Stimulated activated CD4-positive, alpha-beta T cell treated with anti-CD3 and anti-CD28 coated beads, TNF-alpha, amount 100 ng/mL, for 24 hours (primary cell): ENCODE results near the gene MYH3.

ENCODE experiments used
- DNase-seq, 3 experiments: peaks; one replicate each; pipeline ENCODE4 v3.0.0-alpha.2; 2020; ENCODE audit warnings: low read depth in 3 of 3

MYH3 gene

GRCh38 chr17:10614536-10615155 lies 42.5 kb downstream of the MYH3 start:
- DNase-seq = no peak

GRCh38 chr17:10613775-10614513 lies 43.2 kb downstream of the MYH3 start:
- no peak for DNase-seq

GRCh38 chr17:10612957-10613744 lies 44.0 kb downstream of the MYH3 start:
- DNase-seq = no peak

- DNase-seq = no peak
These were observed 46.2 kb downstream of the MYH3 start for GRCh38 chr17:10610884-10611283.

- no peak for DNase-seq
These were observed 48.9 kb downstream of the MYH3 start for GRCh38 chr17:10608244-10608643.

GRCh38 chr17:10606110-10606509 lies 51.0 kb downstream of the MYH3 start:
- DNase-seq = no peak

GRCh38 chr17:10605221-10605783 lies 51.8 kb downstream of the MYH3 start:
- DNase-seq = no peak

- DNase-seq = no peak
These were observed 52.6 kb downstream of the MYH3 start for GRCh38 chr17:10604521-10604920.

- no peak for DNase-seq
These were observed 53.2 kb downstream of the MYH3 start for GRCh38 chr17:10603931-10604330.

- DNase-seq = no peak
These were observed 56.5 kb downstream of the MYH3 start for GRCh38 chr17:10600571-10600970.

- no peak for DNase-seq
These were observed 58.5 kb downstream of the MYH3 start for GRCh38 chr17:10598621-10599020.

- no peak for DNase-seq
These were observed 67.5 kb downstream of the MYH3 start for GRCh38 chr17:10589553-10590145.

GRCh38 chr17:10585529-10585928 lies 71.6 kb downstream of the MYH3 start:
- no peak for DNase-seq

- DNase-seq = no peak
These were observed 73.3 kb downstream of the MYH3 start for GRCh38 chr17:10583834-10584233.

GRCh38 chr17:10579270-10579669 lies 77.8 kb downstream of the MYH3 start:
- DNase-seq = no peak
